GM21367 (cell line): ENCODE data around the gene VPREB1.
"Not testable (repeated sequence)": the region's sequence is repeated elsewhere in the genome, so short reads cannot be mapped to it uniquely, and the experiment has no call there.

Source experiments
- ATAC-seq: cut with Tn5 transposase; IDR thresholded peaks from one replicate; pipeline ENCODE4 v1.9.1; 2021; ENCODE audit not compliant: unreplicated experiment

The VPREB1 gene

DNA sequence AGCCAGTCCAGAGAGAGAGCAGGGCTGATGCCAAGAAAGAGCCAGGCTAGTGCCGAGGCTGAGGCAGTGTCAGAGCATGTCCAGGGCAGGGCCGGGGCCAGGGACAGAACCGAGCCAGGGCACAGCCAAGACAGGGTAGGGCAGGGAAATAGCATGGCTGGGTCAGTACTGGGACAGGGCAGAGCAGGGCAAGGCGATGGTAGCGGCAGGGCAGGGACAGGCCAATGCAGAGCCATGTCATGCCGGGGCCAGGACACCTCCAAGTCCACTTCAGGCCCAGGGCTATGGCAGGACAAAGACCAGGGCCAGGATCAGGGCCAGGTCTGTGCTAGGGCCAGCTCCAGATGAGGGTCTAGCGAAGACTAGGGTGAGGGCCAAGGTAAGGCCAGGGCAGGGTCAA, 48.9 kb downstream of the VPREB1 start:
- not testable (repeated sequence) for ATAC-seq

DNA sequence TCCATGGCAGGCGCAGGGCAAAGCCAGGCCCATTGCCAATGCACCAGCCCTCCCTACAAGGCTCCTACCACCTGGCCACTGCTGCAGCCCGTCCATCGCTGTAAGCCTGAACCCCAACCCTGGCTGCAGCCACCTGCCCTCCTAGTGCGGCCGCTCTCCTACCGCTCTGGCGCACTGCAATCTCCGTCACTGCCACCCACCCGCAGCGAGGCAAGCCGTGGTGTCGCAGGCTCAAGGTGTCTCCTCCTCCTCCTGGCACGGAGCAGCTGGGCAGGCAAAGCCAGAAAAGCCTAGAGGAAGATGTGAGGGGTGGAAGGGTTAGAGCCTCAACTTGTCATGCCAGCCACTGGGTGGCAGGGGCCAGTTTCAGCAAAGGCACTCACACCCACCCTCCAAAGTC, 50.1 kb downstream of the VPREB1 start:
- ATAC-seq = not testable (repeated sequence)
